ENCODE results near the gene AP4E1.

DNA sequence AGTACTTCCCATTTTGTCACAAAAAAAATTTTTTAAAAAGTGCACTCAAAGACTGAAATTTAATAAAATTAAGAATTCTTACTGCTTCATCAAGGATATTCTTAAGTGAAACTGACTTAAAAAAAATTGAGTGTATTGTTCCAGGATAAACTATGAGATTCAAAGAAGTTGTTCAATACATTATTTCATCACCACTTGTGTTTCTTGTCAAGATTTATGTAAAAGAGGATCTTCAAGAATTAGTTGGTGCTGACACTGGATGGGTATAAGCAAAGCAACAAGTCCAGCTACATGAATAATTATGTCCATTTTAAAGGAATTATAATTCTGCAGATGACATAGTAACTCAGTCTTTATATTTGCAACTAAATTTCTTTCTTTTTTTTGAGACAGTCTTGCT lies 4.3 kb upstream of the AP4E1 start:
- no peak for TF ChIP-seq CTCF (IDR thresholded peaks at IDR 0.05; ENCODE audit: borderline replicate concordance, extremely low read depth, low read length, poor library complexity, severe bottlenecking)
- no peak for TF ChIP-seq EZH2 (IDR thresholded peaks at IDR 0.05; ENCODE audit: borderline replicate concordance, low read depth, low read length, severe bottlenecking)

Measured in DND-41 (cell line).